SK-N-SH (cell line): ENCODE data around the gene CPEB1. TPM values are rescaled to one million over a fixed set of nuclear protein-coding genes. Genes with fewer than 3 reads are reported as not detected.
A peak's percentile ranks its signal among the peaks of the same experiment; 100 is the strongest.

Source experiments
- CTCF ChIA-PET: fragments of 300-600, 350-600 bp; formaldehyde crosslinking; extraction: SDS; loops from one replicate; lab custom pipeline; 2021; lab: Yijun Ruan, JAX
- POLR2A ChIA-PET: fragments of 350-600 bp; sonication (Branson Sonifier 250); formaldehyde crosslinking; extraction: SDS; loops from one replicate; lab custom pipeline; 2020; ENCODE audit warnings: antibody characterized with exemption, inconsistent platforms; lab: Yijun Ruan, JAX
- DNase-seq: peaks from one replicate; pipeline ENCODE4 v3.0.0; 2012
- H2AFZ ChIP-seq: fragments of 200-600 bp; sonication (generic); 2 replicates; pipeline ENCODE4 v1.8.1; 2016; ENCODE audit warnings: antibody characterized with exemption, mild to moderate bottlenecking, low read depth
- H3F3A ChIP-seq: fragments of 200-600 bp; sonication (generic); replicated peaks from 2 replicates; pipeline ENCODE3; 2016; ENCODE audit warnings: antibody characterized with exemption, mild to moderate bottlenecking; ENCODE audit not compliant: insufficient read depth
- H3K27ac ChIP-seq, 2 experiments: fragments of 200-500 bp in 1 of 2; fragments of 200-600 bp in 1 of 2; sonication (Bioruptor generic) in 1 of 2; sonication (generic), shearing (Covaris generic) in 1 of 2; 2 replicates each; pipeline versions ENCODE4 v1.5.1 to v1.6.1; 2014 to 2016; ENCODE audit warnings: low read depth in 2 of 2, inconsistent platforms in 1 of 2, low read length in 1 of 2, mild to moderate bottlenecking in 1 of 2, mixed read lengths in 1 of 2
- H3K27me3 ChIP-seq: fragments of 200-600 bp; sonication (generic), shearing (Covaris generic); 2 replicates; pipeline ENCODE4 v1.6.1; 2016; ENCODE audit warnings: mixed run types; ENCODE audit not compliant: insufficient read depth
- H3K36me3 ChIP-seq, 2 experiments: fragments of 200-500 bp in 1 of 2; fragments of 200-600 bp in 1 of 2; sonication (Bioruptor generic) in 1 of 2; sonication (generic) in 1 of 2; replicated peaks in 1 of 2; 2 replicates each; pipeline versions ENCODE3 to v1.5.1; 2014 to 2016; ENCODE audit warnings: low read length in 1 of 2, mild to moderate bottlenecking in 1 of 2; ENCODE audit not compliant: insufficient read depth in 2 of 2, control insufficient read depth in 1 of 2
- H3K4me1 ChIP-seq, 2 experiments: fragments of 200-500 bp in 1 of 2; fragments of 200-600 bp in 1 of 2; sonication (Bioruptor generic) in 1 of 2; sonication (generic), shearing (Covaris generic) in 1 of 2; 2 replicates each; pipeline versions ENCODE4 v1.5.1 to v1.6.1; 2014 to 2016; ENCODE audit warnings: low read depth in 1 of 2, low read length in 1 of 2, mixed run types in 1 of 2; ENCODE audit not compliant: insufficient read depth in 2 of 2, control insufficient read depth in 1 of 2
- H3K4me2 ChIP-seq: fragments of 200-600 bp; sonication (generic), shearing (Covaris generic); 2 replicates; pipeline ENCODE4 v1.6.1; 2017; ENCODE audit warnings: mixed run types
- H3K4me3 ChIP-seq, 2 experiments: fragments of 200-500 bp in 1 of 2; fragments of 200-600 bp in 1 of 2; sonication (Bioruptor generic) in 1 of 2; sonication (generic), shearing (Covaris generic) in 1 of 2; 2 replicates each; pipeline versions ENCODE4 v1.5.1 to v1.8.1; 2014 to 2016; ENCODE audit warnings: low read depth in 2 of 2, inconsistent platforms in 1 of 2, low read length in 1 of 2, mild to moderate bottlenecking in 1 of 2, mixed read lengths in 1 of 2, moderate library complexity in 1 of 2
- H3K79me2 ChIP-seq: fragments of 200-600 bp; sonication (generic); 2 replicates; pipeline ENCODE4 v1.8.1; 2017; ENCODE audit warnings: mild to moderate bottlenecking; ENCODE audit not compliant: insufficient read depth
- H3K9ac ChIP-seq: fragments of 200-600 bp; sonication (generic); 2 replicates; pipeline ENCODE4 v1.6.1; 2017; ENCODE audit warnings: mixed run types
- H3K9me2 ChIP-seq: fragments of 200-600 bp; sonication (generic); 2 replicates; pipeline ENCODE4 v1.6.1; 2017; ENCODE audit warnings: mixed run types
- H3K9me3 ChIP-seq: fragments of 200-600 bp; sonication (generic); 2 replicates; pipeline ENCODE4 v1.6.1; 2017; ENCODE audit warnings: mixed run types, mild to moderate bottlenecking, moderate library complexity
- H4K20me1 ChIP-seq: fragments of 200-600 bp; sonication (generic); 2 replicates; pipeline ENCODE4 v1.6.1; 2017; ENCODE audit warnings: mild to moderate bottlenecking, mixed run types; ENCODE audit not compliant: insufficient read depth
- CHD2 ChIP-seq: fragments of 150-350 bp; IDR thresholded peaks from 2 replicates; pipeline ENCODE4 v1.6.1; 2018; ENCODE audit warnings: low read length; ENCODE audit not compliant: partially characterized antibody
- CTCF ChIP-seq: fragments of 200-600 bp; sonication (generic); IDR thresholded peaks from 2 replicates; pipeline ENCODE4 v1.6.1; 2017; ENCODE audit warnings: antibody characterized with exemption, mild to moderate bottlenecking, moderate library complexity
- EP300 ChIP-seq, 2 experiments: IDR thresholded peaks; 2 replicates each; pipeline versions ENCODE4 v1.4.0 to v1.6.1; 2012; ENCODE audit warnings: borderline replicate concordance in 1 of 2, low read depth in 1 of 2, low read length in 1 of 2
- EZH2phosphoT487 ChIP-seq: fragments of 200-600 bp; sonication (generic); IDR thresholded peaks from 2 replicates; pipeline ENCODE4 v1.6.1; 2017; ENCODE audit warnings: low read depth, mixed run types, mild to moderate bottlenecking, antibody characterized with exemption, moderate library complexity, borderline replicate concordance
- GATA2 ChIP-seq: sonication (generic); formaldehyde crosslinking; IDR thresholded peaks from 2 replicates; pipeline ENCODE4 v1.5.0; 2020; ENCODE audit warnings: mild to moderate bottlenecking, missing genetic modification reagents
- TEAD4 ChIP-seq: IDR thresholded peaks from 2 replicates; pipeline ENCODE4 v1.4.0; 2012; ENCODE audit warnings: mild to moderate bottlenecking, borderline replicate concordance; ENCODE audit not compliant: insufficient read depth
- ZBTB33 ChIP-seq: IDR thresholded peaks from 2 replicates; pipeline ENCODE4 v1.4.0; 2012; ENCODE audit warnings: low read depth, borderline replicate concordance
- WGBS: methylation state at CpG from one replicate; pipeline ENCODE4 v1.1.6; 2017; ENCODE audit warnings: low lambda C conversion rate; 5-methylcytosine and 5-hydroxymethylcytosine counted together
- polyA plus RNA-seq, 3 experiments: library from polyadenylated mRNA; depleted of rRNA; stranded (reverse); fragments of >200 nt; gene quantifications; 2 replicates each; pipeline ENCODE4 v1.2.3, GENCODE V29; 2012
- TF ChIP-seq, protein P1 (sequence below): IDR thresholded peaks from 2 replicates; pipeline ENCODE4 v1.4.0; 2012; ENCODE audit warnings: low read depth
- TF ChIP-seq, protein P2 (sequence below): IDR thresholded peaks from 2 replicates; pipeline ENCODE4 v1.4.0; 2012; ENCODE audit warnings: low read depth, borderline replicate concordance
- TF ChIP-seq, protein P3 (sequence below): fragments of 150-350 bp; IDR thresholded peaks from 2 replicates; pipeline ENCODE4 v1.6.1; 2016; ENCODE audit warnings: mild to moderate bottlenecking, low read depth, low read length

CPEB1 gene
- polyA plus RNA-seq (2012; rRNA removed) = 2.6 and 3.1 TPM in 2 replicates
- 1.1 and 1.5 TPM in 2 replicates for polyA plus RNA-seq (2012; cell fraction: cytosol; rRNA removed)
- 9.0 and 10.5 TPM in 2 replicates for polyA plus RNA-seq (2012; cell fraction: nucleus; rRNA removed)

DNA sequence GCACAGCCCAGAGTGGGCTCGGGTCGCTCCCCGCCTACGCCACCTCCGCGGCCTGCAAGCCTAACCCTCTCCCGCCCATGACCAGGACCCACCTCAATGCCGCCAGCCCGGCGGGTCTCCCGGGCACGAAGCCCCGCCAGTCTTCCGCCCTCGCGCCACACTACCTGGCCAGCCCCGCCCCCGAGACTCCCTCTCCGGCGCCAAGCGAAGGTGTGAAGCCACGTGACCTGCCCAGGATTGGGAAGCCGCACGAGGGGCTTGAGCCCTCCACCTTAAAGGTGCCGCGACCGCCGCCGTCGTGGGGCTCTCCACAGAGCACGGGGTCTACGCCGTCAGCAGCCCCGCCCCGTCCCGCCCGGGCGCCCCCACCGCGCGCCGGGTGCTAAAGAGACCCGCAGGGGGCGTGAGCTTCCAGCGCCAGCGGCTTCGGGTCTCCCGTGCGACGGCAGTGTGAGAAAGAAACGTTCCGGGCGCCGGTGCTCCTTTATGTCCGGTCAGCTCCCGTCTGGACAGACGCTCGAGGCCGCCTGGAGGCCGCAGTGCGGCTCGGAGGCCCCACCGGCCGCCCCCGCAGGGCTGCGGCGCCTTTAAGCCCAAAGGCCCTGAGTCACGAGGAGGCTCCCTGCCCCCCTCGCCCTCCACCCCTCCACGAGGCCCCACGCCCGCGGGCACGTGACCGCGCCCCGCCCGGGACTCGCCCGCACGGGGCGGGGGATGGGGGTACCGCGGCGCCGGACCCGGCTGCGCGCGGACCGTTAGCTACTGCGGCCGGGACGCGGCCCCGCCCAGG lies at the start of gene CPEB1:
CPEB1 (minus strand) TSS at position 319 of the 790 bp plus-strand sequence. CDS start 18,904 bp downstream, outside the sequence.
- Histone ChIP-seq H3K79me2 (no peaks in the 10 kb centered on the region), H2AFZ (peak within 1 kb of the TSS; percentile 51), H3K9ac (peak within 1 kb of the TSS; percentile 25; the same call in 1 of the 2 replicates), H3K9me3 (no peaks in the 10 kb centered on the region), H3K9me2 (no peaks in the 10 kb centered on the region), H4K20me1 (no peaks in the 10 kb centered on the region), H3K27me3 (no peaks in the 10 kb centered on the region), H3K4me1 (peaks cover 0 to 5% of the 10 kb centered on the region in 2 experiments; a peak in 1 of 4 replicates), H3K27ac (no peak within 1 kb of the TSS), H3K4me3 (peak within 1 kb of the TSS; percentile 52 to 60), H3K36me3 (no peaks in the 10 kb centered on the region), H3K4me2 (peak within 1 kb of the TSS; percentile 78), H3F3A (no peaks in the 10 kb centered on the region)
- WGBS = 22% methylated on average over 31 of the region's 96 CpGs
- no peak for TF ChIP-seq TEAD4
- TF ChIP-seq GATA2 (CRISPR knock-in tag) = no peak
- TF ChIP-seq, protein P1, sequence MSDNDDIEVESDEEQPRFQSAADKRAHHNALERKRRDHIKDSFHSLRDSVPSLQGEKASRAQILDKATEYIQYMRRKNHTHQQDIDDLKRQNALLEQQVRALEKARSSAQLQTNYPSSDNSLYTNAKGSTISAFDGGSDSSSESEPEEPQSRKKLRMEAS = 0 out of 2 replicates have a peak, but pooled peaks have one; percentile 16
- TF ChIP-seq, protein P2, sequence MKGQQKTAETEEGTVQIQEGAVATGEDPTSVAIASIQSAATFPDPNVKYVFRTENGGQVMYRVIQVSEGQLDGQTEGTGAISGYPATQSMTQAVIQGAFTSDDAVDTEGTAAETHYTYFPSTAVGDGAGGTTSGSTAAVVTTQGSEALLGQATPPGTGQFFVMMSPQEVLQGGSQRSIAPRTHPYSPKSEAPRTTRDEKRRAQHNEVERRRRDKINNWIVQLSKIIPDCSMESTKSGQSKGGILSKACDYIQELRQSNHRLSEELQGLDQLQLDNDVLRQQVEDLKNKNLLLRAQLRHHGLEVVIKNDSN = peak; percentile 82
- TF ChIP-seq CTCF = peak; percentile 34
- no peak for TF ChIP-seq EP300 (IDR thresholded peaks at IDR 0.05; ENCODE audit: borderline replicate concordance in 1 of 2, low read depth in 1 of 2, low read length in 1 of 2)
- no peak for TF ChIP-seq CHD2
- TF ChIP-seq, protein P3, sequence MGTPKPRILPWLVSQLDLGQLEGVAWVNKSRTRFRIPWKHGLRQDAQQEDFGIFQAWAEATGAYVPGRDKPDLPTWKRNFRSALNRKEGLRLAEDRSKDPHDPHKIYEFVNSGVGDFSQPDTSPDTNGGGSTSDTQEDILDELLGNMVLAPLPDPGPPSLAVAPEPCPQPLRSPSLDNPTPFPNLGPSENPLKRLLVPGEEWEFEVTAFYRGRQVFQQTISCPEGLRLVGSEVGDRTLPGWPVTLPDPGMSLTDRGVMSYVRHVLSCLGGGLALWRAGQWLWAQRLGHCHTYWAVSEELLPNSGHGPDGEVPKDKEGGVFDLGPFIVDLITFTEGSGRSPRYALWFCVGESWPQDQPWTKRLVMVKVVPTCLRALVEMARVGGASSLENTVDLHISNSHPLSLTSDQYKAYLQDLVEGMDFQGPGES = no peak
- no peak for TF ChIP-seq EZH2phosphoT487
- TF ChIP-seq ZBTB33 = no peak
- ChIA-PET CTCF (interaction anchor here (1.1 kb wide), 2 partner anchors 9 to 116 kb away, joined by 3 read pairs; no protein-coding TSS in a partner anchor), POLR2A (no interaction called here)
- peak; percentile 90 for DNase-seq
